D721Med (cell line): Measurements from ENCODE around the gene AGRP.

Experiments used
- DNase-seq: peaks from one replicate; pipeline ENCODE4 v3.0.0; 2011; ENCODE audit warnings: low spot score; ENCODE audit not compliant: insufficient read length
- FAIRE-seq: peaks from 2 replicates; lab custom pipeline; 2011; peaks lifted over from hg19 to GRCh38; lab: Jason Lieb, UNC
- TF ChIP-seq, protein P1 (sequence below): IDR thresholded peaks from 2 replicates; pipeline ENCODE4 v1.5.1; 2012; ENCODE audit warnings: mild to moderate bottlenecking, control low read depth; ENCODE audit not compliant: insufficient read depth; ENCODE audit errors: missing control alignments

The AGRP gene, protein sequence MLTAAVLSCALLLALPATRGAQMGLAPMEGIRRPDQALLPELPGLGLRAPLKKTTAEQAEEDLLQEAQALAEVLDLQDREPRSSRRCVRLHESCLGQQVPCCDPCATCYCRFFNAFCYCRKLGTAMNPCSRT

DNA sequence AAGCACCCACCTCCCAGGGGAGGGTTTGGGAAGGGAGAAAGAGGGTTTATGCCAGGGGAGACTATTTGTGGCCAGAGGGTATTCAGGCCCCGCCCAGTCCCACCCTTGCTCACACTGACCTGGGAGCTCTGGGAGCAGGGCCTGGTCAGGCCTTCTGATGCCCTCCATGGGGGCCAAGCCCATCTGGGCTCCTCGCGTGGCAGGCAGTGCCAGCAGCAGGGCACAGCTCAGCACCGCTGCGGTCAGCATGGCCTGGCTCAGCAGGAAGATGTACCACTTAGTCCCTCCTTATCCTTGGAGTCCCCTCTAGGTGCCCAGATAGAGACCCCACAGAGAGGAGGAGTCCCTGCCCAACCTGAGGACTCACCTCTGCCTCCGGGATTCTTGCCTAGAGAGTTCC is at the start of gene AGRP:
Gene AGRP, minus strand, starts transcription at position 398 of the 400 bp plus-strand sequence. Its CDS starts 149 bp downstream, at position 249.
- DNase-seq (no peak), FAIRE-seq (no peak)
- TF ChIP-seq, protein P1, sequence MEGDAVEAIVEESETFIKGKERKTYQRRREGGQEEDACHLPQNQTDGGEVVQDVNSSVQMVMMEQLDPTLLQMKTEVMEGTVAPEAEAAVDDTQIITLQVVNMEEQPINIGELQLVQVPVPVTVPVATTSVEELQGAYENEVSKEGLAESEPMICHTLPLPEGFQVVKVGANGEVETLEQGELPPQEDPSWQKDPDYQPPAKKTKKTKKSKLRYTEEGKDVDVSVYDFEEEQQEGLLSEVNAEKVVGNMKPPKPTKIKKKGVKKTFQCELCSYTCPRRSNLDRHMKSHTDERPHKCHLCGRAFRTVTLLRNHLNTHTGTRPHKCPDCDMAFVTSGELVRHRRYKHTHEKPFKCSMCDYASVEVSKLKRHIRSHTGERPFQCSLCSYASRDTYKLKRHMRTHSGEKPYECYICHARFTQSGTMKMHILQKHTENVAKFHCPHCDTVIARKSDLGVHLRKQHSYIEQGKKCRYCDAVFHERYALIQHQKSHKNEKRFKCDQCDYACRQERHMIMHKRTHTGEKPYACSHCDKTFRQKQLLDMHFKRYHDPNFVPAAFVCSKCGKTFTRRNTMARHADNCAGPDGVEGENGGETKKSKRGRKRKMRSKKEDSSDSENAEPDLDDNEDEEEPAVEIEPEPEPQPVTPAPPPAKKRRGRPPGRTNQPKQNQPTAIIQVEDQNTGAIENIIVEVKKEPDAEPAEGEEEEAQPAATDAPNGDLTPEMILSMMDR: no peak

DNA sequence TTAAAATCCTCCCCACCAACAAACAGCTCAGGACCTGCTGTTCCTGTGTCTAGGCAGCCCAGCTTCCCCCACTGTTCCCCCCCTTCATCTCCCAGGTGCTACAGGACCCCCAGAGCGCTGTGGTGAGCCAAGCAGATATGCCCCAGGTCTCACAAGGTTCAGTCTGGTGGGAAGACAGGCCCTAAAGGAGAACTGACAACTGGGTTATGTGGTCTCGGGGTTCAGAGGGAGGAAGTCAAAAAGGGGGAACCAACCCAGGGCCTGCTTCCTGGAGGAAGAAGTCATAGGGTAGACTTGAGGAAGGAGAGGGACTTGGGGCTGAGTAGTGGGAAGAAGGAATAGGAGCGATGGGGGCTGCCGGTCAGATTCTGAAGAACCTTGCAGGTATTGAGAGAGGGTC is 47.9 kb upstream of the AGRP start:
- DNase-seq: no peak
- FAIRE-seq: no peak
- TF ChIP-seq, protein P1: no peak

DNA sequence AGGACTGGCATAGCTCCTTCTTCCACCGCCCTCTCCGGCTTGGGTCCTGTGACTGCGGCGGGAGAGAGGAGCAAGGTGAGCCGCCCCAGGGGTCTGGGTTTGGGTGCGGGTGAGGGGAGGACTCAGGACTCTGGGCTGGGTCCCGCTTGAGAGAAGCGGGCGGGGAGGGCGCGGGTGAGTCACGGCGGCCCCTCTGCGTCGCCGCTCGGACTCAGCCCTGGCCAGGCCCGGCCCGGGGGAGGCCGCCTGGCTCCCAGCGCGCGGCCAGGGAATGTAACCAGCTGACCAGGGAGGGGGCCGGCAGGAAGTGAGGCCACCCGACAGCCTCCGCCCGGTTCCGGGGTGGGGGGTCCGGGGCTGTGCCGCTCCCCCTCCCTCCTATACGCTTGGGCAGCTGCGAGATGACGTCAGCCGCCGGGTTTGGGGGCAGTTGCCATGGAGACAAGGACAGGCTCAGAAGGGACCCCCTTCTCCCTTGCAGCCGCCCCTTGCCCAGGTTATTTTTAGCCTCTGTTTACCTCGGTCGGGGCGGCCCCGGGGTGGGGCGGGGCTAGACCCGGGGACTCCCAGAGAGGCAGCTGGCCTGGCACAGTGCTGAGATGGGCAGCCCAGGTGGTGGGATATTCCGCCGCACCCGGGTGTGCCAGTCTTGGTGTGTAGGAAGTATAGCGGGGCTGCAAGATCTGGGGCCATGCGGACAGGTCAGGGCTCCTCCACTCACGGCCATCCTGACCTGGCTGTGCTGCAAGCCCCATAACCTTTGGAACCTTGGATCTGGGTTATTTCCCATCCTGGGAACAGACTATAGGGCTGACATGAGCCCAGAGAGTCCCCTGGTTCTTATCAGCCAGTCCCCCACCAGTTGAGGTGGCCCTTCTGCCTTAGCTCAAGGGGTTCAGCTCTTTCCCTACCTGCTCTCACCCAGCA is 46.9 kb upstream of the AGRP start:
- DNase-seq: no peak
- no peak for FAIRE-seq
- TF ChIP-seq, protein P1: no peak

DNA sequence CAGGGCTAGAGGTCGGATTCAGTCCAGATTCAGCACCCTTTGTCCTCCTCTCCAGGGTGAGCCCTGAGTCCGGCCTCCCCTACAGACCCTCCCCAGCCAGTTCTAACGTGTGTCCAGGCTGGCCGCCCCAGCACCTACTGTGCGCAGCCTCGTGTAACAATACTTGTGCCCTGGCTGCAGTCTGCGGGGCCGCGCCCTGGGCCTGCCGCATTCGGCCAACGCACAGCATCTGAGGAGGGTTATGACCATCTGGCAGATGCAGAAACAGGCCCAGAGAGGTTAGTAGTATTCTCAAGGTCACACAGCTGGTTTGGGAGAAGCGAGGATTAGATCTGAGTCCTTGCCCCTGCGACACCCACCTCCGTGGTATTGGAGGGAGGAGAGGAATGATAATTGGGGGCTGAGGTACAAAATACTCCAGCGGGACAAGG is 46.2 kb upstream of the AGRP start:
- DNase-seq (no peak), FAIRE-seq (no peak)
- TF ChIP-seq, protein P1: no peak

DNA sequence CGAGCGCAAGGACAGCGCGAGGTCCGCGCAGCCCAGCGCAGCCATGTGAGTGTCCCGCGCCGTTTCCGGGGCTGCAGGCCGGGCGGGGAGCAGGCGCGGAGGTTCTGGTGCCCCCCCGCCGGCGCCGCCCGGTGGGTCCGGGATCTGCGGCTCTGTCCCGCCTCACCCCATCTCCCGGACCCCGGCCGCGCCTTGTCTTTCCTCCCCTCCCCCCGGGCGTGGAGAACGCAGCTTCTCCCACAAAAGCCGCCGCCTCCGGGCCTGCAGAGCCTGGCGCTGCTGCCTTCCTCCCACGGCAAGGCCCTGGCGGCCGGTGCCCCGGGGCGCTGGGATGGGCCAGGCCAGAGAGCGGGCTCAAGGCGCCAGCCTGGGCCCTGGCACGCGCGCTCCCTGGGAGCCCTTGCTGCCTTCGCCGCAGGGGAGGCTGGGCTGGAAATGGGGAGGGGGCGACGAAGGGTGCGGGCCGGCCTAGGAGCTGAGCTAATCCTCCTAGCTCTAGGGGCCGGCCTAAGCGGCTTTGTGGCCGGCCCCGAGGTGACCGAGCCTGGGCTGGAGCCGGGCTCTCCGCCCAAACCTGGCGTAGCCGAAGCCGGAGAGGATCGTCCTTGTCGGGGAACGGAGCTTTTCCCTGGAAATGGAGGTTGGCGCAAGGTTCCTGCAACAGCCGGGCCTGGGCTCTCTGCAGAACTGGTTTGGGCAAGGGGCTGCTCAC is 45.7 kb upstream of the AGRP start:
- TF ChIP-seq, protein P1: no peak
- DNase-seq (peak; percentile 57), FAIRE-seq (no peak)

DNA sequence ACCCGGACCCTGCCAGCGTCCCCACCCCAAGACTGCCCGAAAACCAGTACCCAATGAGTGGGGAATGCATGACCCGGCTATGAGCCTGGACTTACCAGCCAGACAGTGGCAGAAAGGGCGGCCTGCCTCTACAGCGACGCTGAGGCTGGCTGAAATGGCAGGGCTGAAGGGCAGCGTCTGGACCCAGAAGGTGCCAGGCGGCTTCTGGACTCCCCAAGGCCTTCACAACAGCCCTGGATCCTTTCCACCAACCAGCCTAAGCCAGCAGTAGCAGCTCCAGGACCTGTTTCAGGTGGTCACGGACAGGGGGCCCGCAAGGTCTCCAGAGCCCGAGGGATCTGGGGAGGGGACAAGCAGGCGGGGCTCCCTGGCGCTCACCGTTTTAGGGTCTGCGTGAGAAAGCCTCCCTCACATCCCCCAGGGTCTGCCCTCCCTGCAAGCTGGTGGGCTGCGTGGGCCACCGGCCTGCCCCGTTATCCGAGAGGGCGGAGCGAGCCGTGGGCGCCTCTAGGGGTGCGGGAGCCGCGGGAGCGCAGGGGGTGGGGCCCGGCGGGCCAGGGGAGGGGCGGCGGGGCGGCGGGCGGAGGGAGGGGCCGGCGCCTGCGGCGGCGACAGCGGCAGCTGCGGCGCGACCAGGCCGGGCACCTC is 45.0 kb upstream of the AGRP start, which contains the start of gene RIPOR1:
Gene RIPOR1, plus strand, starts transcription at position 608 of the 648 bp plus-strand sequence. CDS start 9,618 bp downstream, outside the sequence.
- DNase-seq: peak; percentile 72
- TF ChIP-seq, protein P1: no peak
- FAIRE-seq: no peak
